ENCODE measurements around the gene C3orf80. TPM values are rescaled to one million over a fixed set of nuclear protein-coding genes. Genes with fewer than 3 reads are reported as not detected.
"Not testable (repeated sequence)": the region's sequence is repeated elsewhere in the genome, so short reads cannot be mapped to it uniquely, and the experiment has no call there.

C3orf80 gene
- total and polyA plus RNA-seq, 4 donors = 0.23 to 3.3 (median 0.84) TPM

DNA sequence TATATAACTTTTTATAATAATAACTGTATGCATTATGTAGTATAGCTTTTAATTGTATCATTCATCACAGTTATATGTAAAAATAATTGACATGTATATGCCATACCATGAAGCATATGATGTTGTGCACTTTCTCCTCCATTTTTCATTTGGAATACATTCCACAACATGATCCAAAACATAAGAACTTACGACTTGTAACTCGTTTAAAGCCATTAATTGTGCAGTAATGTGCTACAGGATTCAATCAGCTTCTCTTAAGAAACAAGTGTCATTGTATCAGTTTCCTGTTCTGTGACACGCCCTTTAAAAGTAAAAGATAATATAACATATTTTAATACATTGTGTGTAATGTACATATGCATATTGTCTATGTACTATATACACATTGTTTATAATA lies 2.2 kb downstream of the C3orf80 start:
- ATAC-seq (ENCODE audit: insufficient read depth, low FRiP score) (no peak), DNase-seq (no peak)
- Histone ChIP-seq H3K4me3 (no peak overlapping the region), H3K9ac (ENCODE audit: insufficient read depth in 1 of 2, low read length in 2 of 2) (no peak overlapping the region), H3K36me3 (ENCODE audit: control insufficient read depth in 4 of 4, insufficient read depth in 4 of 4, low read length in 4 of 4) (no peaks in the 10 kb centered on the region), H3K9me3 (ENCODE audit: control insufficient read depth in 4 of 4, insufficient read depth in 3 of 4, low read length in 3 of 4) (no peaks in the 10 kb centered on the region), H3K27me3 (ENCODE audit: control insufficient read depth in 3 of 3, insufficient read depth in 3 of 3, low read length in 2 of 3) (peaks cover 0 to 35% (median 33%) of the 10 kb centered on the region in 3 donors), H3K27ac (ENCODE audit: low read depth in 1 of 2, low read length in 1 of 2) (no peak overlapping the region), H3K4me1 (ENCODE audit: control insufficient read depth in 5 of 5, insufficient read depth in 5 of 5, low read length in 5 of 5) (peaks cover 0 to 21% (median 8%) of the 10 kb centered on the region in 5 donors)
- 26 to 40% methylated on average over 3 of the region's 3 CpGs for WGBS, 2 donors
- no peak for TF ChIP-seq CTCF (IDR thresholded peaks at IDR 0.05; ENCODE audit: control extremely low read depth, extremely low read depth)

GRCh38 chr3:160232014-160232413 lies 6.8 kb downstream of the C3orf80 start:
- ATAC-seq (ENCODE audit: insufficient read depth, low FRiP score) (no peak), DNase-seq (no peak)
- Histone ChIP-seq H3K9ac (ENCODE audit: insufficient read depth in 1 of 2, low read length in 2 of 2) (no peak overlapping the region), H3K27ac (ENCODE audit: low read depth in 1 of 2, low read length in 1 of 2) (no peak overlapping the region), H3K4me1 (ENCODE audit: control insufficient read depth in 5 of 5, insufficient read depth in 5 of 5, low read length in 5 of 5) (no peaks in the 10 kb centered on the region), H3K27me3 (ENCODE audit: control insufficient read depth in 3 of 3, insufficient read depth in 3 of 3, low read length in 2 of 3) (peaks cover 0 to 18% (median 8%) of the 10 kb centered on the region in 3 donors), H3K9me3 (ENCODE audit: control insufficient read depth in 4 of 4, insufficient read depth in 3 of 4, low read length in 3 of 4) (no peaks in the 10 kb centered on the region), H3K36me3 (ENCODE audit: control insufficient read depth in 4 of 4, insufficient read depth in 4 of 4, low read length in 4 of 4) (no peaks in the 10 kb centered on the region), H3K4me3 (no peak overlapping the region)
- no peak for TF ChIP-seq CTCF (IDR thresholded peaks at IDR 0.05; ENCODE audit: control extremely low read depth, extremely low read depth)
- WGBS, 2 donors = 72 to 75% methylated on average over 3 of the region's 3 CpGs

DNA sequence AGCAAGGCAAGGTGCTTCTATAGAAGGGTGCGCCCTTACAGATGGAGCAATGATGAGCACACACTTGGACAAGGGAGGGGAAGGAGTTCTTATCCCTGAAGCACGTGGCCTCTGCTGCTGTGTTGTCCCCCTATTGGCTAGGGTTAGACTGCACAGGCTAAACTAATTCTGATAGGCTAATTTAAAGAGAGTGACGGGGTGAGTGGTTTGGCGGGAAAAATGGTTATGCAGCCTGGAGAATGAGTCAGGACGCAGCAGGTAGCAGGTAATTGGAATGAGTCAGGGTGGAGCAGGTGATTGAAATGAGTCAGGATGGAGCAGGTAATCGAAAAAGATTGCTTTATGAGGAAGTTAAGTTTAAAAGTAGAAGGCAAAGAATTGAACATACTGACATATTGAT lies 15.5 kb downstream of the C3orf80 start:
- H3K27ac ChIP-seq (ENCODE audit: low read depth in 1 of 2, low read length in 1 of 2); H3K36me3 ChIP-seq (ENCODE audit: control insufficient read depth in 4 of 4, insufficient read depth in 4 of 4, low read length in 4 of 4); ATAC-seq (ENCODE audit: insufficient read depth, low FRiP score); H3K4me3 ChIP-seq; H3K9ac ChIP-seq (ENCODE audit: insufficient read depth in 1 of 2, low read length in 2 of 2); H3K27me3 ChIP-seq (ENCODE audit: control insufficient read depth in 3 of 3, insufficient read depth in 3 of 3, low read length in 2 of 3); DNase-seq; H3K9me3 ChIP-seq (ENCODE audit: control insufficient read depth in 4 of 4, insufficient read depth in 3 of 4, low read length in 3 of 4); H3K4me1 ChIP-seq (ENCODE audit: control insufficient read depth in 5 of 5, insufficient read depth in 5 of 5, low read length in 5 of 5): not testable (repeated sequence)
- 91 to 95% methylated on average over 6 of the region's 6 CpGs for WGBS, 2 donors

GRCh38 chr3:160245261-160245800 lies 20.1 kb downstream of the C3orf80 start:
- no peak overlapping the region for H3K4me3 ChIP-seq
- ATAC-seq (ENCODE audit: insufficient read depth, low FRiP score) (no peak), DNase-seq (no peak)
- no peaks in the 10 kb centered on the region for H3K27me3 ChIP-seq (ENCODE audit: control insufficient read depth in 3 of 3, insufficient read depth in 3 of 3, low read length in 2 of 3)
- TF ChIP-seq CTCF (IDR thresholded peaks at IDR 0.05; ENCODE audit: control extremely low read depth, extremely low read depth) = no peak
- no peaks in the 10 kb centered on the region for H3K4me1 ChIP-seq (ENCODE audit: control insufficient read depth in 5 of 5, insufficient read depth in 5 of 5, low read length in 5 of 5)
- H3K9me3 ChIP-seq (ENCODE audit: control insufficient read depth in 4 of 4, insufficient read depth in 3 of 4, low read length in 3 of 4) = no peaks in the 10 kb centered on the region
- no peak overlapping the region for H3K9ac ChIP-seq (ENCODE audit: insufficient read depth in 1 of 2, low read length in 2 of 2)
- no peaks in the 10 kb centered on the region for H3K36me3 ChIP-seq (ENCODE audit: control insufficient read depth in 4 of 4, insufficient read depth in 4 of 4, low read length in 4 of 4)
- no peak overlapping the region for H3K27ac ChIP-seq (ENCODE audit: low read depth in 1 of 2, low read length in 1 of 2)
- 88 to 96% methylated on average over 9 of the region's 9 CpGs for WGBS, 2 donors

Measured in lung (tissue), 12 donors.